ENCODE data around the gene GASK1A.

The GASK1A gene

DNA sequence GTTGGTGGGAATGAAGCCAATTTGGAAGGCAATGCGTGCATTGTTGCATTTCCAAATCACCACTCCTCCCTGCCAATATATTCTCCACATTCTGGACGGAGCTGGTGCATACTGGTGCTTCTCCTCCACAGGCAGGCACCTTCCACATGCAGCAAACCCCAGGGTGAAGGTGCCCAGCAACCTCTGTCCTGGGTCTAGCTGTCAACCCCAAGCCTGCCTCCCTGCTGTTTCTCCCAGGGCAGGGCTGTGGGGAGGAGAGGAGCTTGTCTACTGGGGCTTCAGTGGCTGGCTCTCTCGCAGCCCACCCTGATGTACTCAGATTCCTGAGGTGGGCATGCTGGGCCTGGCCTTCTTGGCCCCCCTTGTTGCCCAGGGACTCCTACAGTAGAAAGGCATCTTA is 20.1 kb downstream of the GASK1A start:
- no peak for TF ChIP-seq CTCF (conservative IDR thresholded peaks at IDR 0.05)
- H3K27ac ChIP-seq = no peak overlapping the region

DNA sequence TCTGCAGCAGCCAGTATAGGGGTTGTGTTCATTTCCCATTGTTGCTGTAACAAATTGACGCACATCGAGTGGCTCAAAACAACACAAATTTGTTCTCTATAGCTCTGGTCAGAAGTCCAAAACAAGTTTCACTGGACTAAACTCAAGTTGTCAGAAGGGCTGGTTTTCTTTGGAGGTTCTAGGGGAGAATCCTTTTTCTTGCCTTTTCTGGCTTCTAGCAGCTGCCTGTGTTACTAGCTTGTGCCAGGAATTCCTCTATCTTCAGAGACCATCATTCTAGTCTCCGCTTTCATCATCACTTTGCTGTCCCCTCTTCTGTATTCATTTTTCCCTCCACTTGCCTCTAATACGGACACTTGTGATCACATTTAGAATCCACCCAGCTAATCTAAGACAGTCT is 20.5 kb downstream of the GASK1A start:
- TF ChIP-seq CTCF (conservative IDR thresholded peaks at IDR 0.05) = no peak
- H3K27ac ChIP-seq = no peak overlapping the region

DNA sequence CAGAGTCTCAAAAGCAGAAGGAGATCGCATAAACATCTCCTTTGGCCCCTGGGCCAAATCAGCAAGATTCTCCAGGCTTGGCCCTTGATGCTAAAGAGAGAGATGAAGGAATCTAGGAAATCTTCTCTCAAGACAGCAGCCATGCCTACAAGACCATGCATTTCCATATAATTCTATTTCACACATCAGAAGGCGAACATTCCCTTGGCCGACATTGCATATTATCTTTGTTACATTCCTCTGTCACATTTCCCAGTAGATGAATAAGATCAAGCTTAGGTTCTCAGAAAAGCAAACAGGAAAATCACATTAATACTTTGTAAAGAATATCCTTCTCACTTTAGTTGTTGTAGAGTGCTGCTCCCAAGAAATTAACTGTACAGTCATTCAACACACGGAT is 21.3 kb downstream of the GASK1A start:
- no peak overlapping the region for H3K27ac ChIP-seq

GRCh38 chr3:43001094-43001553 is 22.0 kb downstream of the GASK1A start:
- H3K27ac ChIP-seq = peak overlapping the region; percentile 46
- no peak for TF ChIP-seq CTCF (conservative IDR thresholded peaks at IDR 0.05)

More for the DNA sequence above, 21.3 kb downstream of the GASK1A start:
- TF ChIP-seq CTCF (conservative IDR thresholded peaks at IDR 0.05) = no peak

DNA sequence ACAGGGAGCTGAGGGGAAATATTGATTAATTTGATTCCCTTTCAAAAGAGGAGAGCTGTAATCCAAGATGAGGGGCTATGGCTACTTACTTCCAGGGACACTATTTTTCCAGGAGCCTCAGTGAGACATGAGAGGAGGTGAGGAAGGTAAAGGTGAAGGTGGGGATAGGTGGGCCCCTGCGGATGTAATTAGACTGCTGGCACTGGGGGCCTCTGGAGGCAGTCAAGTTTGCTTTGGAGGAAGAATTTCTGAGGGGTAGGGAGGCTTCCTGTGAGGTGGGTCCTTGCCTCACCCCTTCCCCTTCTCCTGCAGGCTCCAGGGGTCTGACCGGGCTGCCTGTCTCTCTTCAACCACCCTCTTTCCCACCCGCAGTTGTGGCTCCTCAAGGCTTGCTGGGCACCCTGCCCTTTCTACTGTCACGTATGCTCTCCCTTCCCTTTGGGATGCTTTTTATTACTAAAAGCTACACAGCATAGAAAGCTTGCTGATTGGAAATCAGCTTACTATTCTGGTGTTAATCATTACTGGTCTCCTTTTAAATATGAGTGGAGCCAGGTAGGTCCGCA is 22.5 kb downstream of the GASK1A start:
- H3K27ac ChIP-seq = peak overlapping the region; percentile 46
- TF ChIP-seq CTCF (conservative IDR thresholded peaks at IDR 0.05) = no peak

GRCh38 chr3:43004282-43004681 is 25.2 kb downstream of the GASK1A start:
- H3K27ac ChIP-seq = no peak overlapping the region
- no peak for TF ChIP-seq CTCF (conservative IDR thresholded peaks at IDR 0.05)

- H3K27ac ChIP-seq = no peak overlapping the region
- no peak for TF ChIP-seq CTCF (conservative IDR thresholded peaks at IDR 0.05)
These were observed 26.1 kb downstream of the GASK1A start for GRCh38 chr3:43005253-43005652.
